Measurements from ENCODE around the gene VILL.
"Not testable (repeated sequence)": the region's sequence is repeated elsewhere in the genome, so short reads cannot be mapped to it uniquely, and the experiment has no call there.

VILL gene

GRCh38 chr3:38039899-38040261, 49.3 kb downstream of the VILL start:
- no peak for DNase-seq

- no peak for DNase-seq
Measured at GRCh38 chr3:38040401-38040800, 49.8 kb downstream of the VILL start.

GRCh38 chr3:38043486-38043885, 52.9 kb downstream of the VILL start:
- DNase-seq: no peak

- no peak for DNase-seq
Measured at GRCh38 chr3:38046027-38046426, 55.4 kb downstream of the VILL start.

- no peak for DNase-seq
Measured at GRCh38 chr3:38046821-38047220, 56.2 kb downstream of the VILL start.

- DNase-seq: no peak
Measured at GRCh38 chr3:38047896-38048295, 57.3 kb downstream of the VILL start.

GRCh38 chr3:38049358-38050126, 59.0 kb downstream of the VILL start:
- DNase-seq: no peak

GRCh38 chr3:38051131-38051530, 60.5 kb downstream of the VILL start:
- DNase-seq: no peak

- DNase-seq: not testable (repeated sequence)
Measured at GRCh38 chr3:38053286-38053685, 62.7 kb downstream of the VILL start.

- not testable (repeated sequence) for DNase-seq
Measured at GRCh38 chr3:38053813-38054498, 63.4 kb downstream of the VILL start.

- DNase-seq: no peak
Measured at GRCh38 chr3:38054499-38055001, 64.0 kb downstream of the VILL start.
